RWPE1 (cell line): ENCODE results near the gene MYO5B.
A peak's percentile ranks its signal among the peaks of the same experiment; 100 is the strongest.

Experiments used
- CTCF ChIA-PET: fragments of 350-600 bp; sonication (Branson Sonifier 250); formaldehyde crosslinking; extraction: SDS; loops from one replicate; lab custom pipeline; 2021; lab: Yijun Ruan, JAX
- POLR2A ChIA-PET: fragments of 400-600 bp; formaldehyde crosslinking; extraction: SDS; loops from one replicate; lab custom pipeline; 2020; ENCODE audit warnings: antibody characterized with exemption; ENCODE audit not compliant: low non-redundant PET; lab: Yijun Ruan, JAX
- DNase-seq: peaks from one replicate; pipeline ENCODE4 v3.0.0; 2012; ENCODE audit warnings: low spot score
- H3K27ac ChIP-seq: fragments of 450-650 bp; 2 replicates; pipeline ENCODE4 v1.5.1; 2017
- TF ChIP-seq, protein P1 (sequence below): fragments of 450-650 bp; conservative IDR thresholded peaks from 2 replicates; pipeline ENCODE4 v1.5.1; 2017; ENCODE audit warnings: low read depth, mild to moderate bottlenecking

MYO5B gene

DNA sequence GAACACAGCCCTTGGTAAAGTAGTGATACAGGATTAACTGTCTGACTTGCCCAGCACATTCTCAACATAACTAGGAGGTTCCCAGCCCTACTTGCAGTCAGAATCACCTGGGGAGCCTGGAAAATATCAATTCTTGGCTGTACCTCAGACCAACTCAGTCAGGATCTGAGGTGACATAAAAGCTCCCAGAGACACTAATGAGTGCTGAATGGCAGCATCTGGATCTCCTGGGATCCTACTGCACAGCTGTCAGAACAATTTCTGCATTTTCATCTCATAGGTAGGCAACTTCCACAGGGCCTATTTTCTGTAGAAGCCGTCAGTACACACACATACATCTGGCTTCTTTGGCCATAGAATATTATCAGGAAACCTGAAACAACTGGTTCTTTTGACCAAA is 138.8 kb downstream of the MYO5B start:
- no peak overlapping the region for H3K27ac ChIP-seq
- POLR2A ChIA-PET, result no interaction called here
- CTCF ChIA-PET, result no interaction called here
- DNase-seq, result no peak
- TF ChIP-seq, protein P1, sequence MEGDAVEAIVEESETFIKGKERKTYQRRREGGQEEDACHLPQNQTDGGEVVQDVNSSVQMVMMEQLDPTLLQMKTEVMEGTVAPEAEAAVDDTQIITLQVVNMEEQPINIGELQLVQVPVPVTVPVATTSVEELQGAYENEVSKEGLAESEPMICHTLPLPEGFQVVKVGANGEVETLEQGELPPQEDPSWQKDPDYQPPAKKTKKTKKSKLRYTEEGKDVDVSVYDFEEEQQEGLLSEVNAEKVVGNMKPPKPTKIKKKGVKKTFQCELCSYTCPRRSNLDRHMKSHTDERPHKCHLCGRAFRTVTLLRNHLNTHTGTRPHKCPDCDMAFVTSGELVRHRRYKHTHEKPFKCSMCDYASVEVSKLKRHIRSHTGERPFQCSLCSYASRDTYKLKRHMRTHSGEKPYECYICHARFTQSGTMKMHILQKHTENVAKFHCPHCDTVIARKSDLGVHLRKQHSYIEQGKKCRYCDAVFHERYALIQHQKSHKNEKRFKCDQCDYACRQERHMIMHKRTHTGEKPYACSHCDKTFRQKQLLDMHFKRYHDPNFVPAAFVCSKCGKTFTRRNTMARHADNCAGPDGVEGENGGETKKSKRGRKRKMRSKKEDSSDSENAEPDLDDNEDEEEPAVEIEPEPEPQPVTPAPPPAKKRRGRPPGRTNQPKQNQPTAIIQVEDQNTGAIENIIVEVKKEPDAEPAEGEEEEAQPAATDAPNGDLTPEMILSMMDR, result no peak

DNA sequence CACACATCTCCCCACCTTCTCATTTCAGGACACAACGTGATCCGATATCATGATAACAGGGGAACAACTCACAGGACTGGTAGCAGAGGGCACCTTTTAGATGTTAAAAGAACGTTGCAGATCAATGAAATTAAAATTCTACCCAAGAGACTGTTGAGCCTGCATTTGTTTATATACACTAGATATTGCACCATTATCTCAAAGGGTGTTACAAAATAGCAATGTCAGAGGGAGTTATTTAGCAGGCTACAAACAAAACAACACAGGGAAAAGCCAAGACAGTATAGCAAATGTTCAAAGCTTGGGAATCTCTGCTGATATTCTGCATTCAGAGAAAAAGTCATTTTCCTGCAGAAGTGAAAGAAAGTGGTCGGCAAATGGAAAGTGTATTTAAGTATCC is 139.5 kb downstream of the MYO5B start:
- no peak overlapping the region for H3K27ac ChIP-seq
- TF ChIP-seq, protein P1, result no peak
- CTCF ChIA-PET, result no interaction called here
- POLR2A ChIA-PET, result no interaction called here
- DNase-seq, result no peak

DNA sequence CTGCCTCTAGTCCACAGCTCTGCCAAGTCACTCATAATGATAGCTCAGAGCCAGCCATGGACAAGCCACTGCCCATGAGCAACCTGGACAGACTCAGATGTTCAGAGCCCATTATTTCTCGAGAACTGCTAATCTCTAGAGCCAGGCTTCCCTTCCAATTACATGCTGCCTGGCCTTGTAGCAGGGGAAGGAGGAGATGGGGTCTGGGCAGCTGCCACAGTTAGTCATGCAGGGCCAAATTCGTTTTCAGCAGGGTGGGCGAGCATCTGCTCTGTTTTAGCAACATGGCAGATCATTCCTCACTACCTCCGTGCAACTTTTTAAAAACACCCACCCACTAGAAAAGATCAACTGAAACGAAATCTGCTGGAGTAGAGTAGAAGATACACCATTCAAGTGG is 141.8 kb downstream of the MYO5B start:
- ChIA-PET POLR2A (no interaction called here), CTCF (no interaction called here)
- TF ChIP-seq, protein P1, result no peak
- H3K27ac ChIP-seq, result no peak overlapping the region
- no peak for DNase-seq

DNA sequence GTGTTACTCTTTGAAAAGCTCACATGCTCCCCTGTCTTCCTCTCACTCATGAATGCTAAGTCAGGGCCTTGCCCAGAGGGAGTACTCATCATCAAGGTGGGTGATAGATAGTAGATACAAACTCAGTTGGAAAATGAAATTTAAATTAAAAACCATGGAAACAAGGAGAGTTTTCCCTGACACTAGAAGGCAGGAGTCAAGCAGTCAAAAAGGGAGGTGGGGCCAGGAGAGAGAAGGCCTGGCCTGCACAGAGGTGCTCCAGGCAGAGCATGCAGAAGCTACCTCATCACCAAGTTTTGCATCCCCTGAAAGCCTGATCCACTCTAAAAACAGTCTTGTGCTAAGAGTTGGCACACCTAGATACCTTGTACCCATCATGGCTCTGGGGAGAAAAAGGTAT is 143.7 kb downstream of the MYO5B start:
- TF ChIP-seq, protein P1, result no peak
- CTCF ChIA-PET, result interaction anchor here (0.6 kb wide), 1 partner anchor 310 kb away, joined by 3 read pairs; no protein-coding TSS in a partner anchor
- DNase-seq, result peak; percentile 2
- POLR2A ChIA-PET, result no interaction called here
- no peak overlapping the region for H3K27ac ChIP-seq

DNA sequence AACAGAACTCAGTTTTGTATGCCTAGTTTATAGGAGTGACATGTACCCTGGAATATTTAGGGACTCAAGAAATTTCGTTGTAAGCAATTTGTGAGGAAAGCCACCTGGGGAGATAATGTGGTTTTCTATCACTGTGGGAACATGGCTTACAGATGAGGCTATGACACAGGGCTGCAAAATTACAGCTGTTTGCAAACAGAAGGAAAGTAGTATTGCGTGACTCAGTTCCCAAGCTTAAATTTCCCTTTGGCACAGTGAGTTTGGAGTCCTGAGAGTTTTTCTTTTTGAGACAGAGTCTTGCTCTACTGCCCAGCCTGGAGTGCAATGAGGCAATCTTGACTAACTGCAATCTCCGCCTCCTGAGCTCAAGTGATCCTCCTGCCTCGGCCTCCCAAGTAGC is 149.8 kb downstream of the MYO5B start:
- CTCF ChIA-PET, result no interaction called here
- DNase-seq, result no peak
- POLR2A ChIA-PET, result no interaction called here
- H3K27ac ChIP-seq, result no peak overlapping the region
- TF ChIP-seq, protein P1, result no peak

DNA sequence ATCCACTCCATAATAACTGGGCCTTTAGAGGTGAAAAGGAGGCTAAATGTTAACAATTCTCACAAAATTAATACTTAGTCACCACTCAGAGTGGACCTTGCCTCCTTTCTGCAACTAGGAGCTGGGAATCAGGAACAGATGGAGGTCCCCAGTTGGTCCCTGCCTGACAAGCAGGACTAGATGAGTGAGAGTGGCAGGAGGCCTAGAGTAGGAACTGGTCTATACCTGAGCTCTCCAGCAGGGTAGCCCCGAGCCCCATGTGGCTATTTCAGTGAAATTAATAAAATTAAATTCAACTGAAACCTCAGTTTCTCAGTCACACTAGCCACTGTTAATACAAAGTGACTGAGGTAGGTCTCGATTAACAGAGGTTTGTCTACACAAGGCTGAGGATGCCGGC is 150.5 kb downstream of the MYO5B start:
- TF ChIP-seq, protein P1, result no peak
- POLR2A ChIA-PET, result no interaction called here
- CTCF ChIA-PET, result interaction anchor here (0.8 kb wide), 1 partner anchor 17 kb away, joined by 3 read pairs; no protein-coding TSS in a partner anchor
- no peak for DNase-seq
- no peak overlapping the region for H3K27ac ChIP-seq
